Retinal pigment epithelial cell (primary cell): ENCODE measurements around the gene EMILIN1.

Experiments used
- DNase-seq: peaks from one replicate; pipeline ENCODE4 v3.0.0-alpha.2; 2010; ENCODE audit warnings: low read depth
- H3K4me3 ChIP-seq: 2 replicates; pipeline ENCODE4 v1.5.1; 2011; ENCODE audit warnings: mild to moderate bottlenecking, low read length, control low read depth, moderate library complexity
- CTCF ChIP-seq: conservative IDR thresholded peaks from 2 replicates; pipeline ENCODE4 v1.5.1; 2011; ENCODE audit warnings: low read depth, low read length, control low read depth, inconsistent platforms

Gene EMILIN1

GRCh38 chr2:27091746-27092695, 13.6 kb downstream of the EMILIN1 start:
- H3K4me3 ChIP-seq: no peak overlapping the region
- no peak for DNase-seq
- TF ChIP-seq CTCF: no peak

DNA sequence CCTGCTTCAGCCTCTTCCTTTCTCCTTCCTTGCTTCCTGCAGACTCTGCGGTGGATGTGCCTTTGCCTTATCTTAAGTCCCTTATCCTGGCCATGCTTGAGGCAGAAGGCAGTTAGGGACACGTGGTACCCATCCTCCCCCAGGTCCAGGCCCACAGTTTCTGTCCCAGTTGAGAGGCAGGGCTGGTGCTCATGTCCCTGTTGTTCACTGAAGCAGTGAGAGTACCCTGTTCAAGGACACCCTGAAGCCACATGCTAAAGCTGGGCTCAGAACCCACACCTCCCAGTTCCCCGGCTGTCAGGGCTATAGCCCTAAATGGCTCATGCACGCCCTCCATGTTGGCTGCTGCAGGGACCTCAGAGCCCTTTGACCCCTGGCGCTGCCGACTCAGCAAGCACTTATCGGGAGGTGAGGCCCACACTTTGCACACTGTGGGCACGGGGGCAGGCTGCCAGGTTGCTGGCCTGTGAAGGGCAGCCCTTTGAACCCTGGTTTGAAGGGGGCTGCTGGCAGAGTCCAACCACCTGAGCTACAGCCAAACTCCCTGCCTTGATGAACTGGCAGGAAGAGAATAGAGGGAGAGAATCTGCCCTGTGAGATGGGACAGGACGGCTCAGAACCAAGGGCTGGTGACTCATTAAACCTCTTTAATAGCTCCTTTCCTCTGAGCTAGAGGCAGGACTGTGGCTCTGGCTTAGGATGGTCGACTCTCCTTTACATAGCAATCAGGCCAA, 14.4 kb downstream of the EMILIN1 start:
- no peak for TF ChIP-seq CTCF
- DNase-seq: no peak
- H3K4me3 ChIP-seq: no peak overlapping the region

GRCh38 chr2:27093430-27094352, 15.3 kb downstream of the EMILIN1 start:
- no peak overlapping the region for H3K4me3 ChIP-seq
- no peak for DNase-seq
- no peak for TF ChIP-seq CTCF

- no peak for DNase-seq
- H3K4me3 ChIP-seq: no peak overlapping the region
- no peak for TF ChIP-seq CTCF
Measured at GRCh38 chr2:27094353-27094984, 16.1 kb downstream of the EMILIN1 start.

- no peak for TF ChIP-seq CTCF
- no peak overlapping the region for H3K4me3 ChIP-seq
- DNase-seq: no peak
Measured at GRCh38 chr2:27095427-27095744, 17.0 kb downstream of the EMILIN1 start.

- H3K4me3 ChIP-seq: peak overlapping the region; percentile 52
- no peak for DNase-seq
- no peak for TF ChIP-seq CTCF
Measured at GRCh38 chr2:27095745-27096651, 17.6 kb downstream of the EMILIN1 start.
